Chondrocyte (in vitro differentiated cells): ENCODE measurements around the gene TSPYL6. TPM values are rescaled to one million over a fixed set of nuclear protein-coding genes. Genes with fewer than 3 reads are reported as not detected.

Experiments
- DNase-seq: peaks from one replicate; pipeline ENCODE4 v3.0.0; 2021; ENCODE audit warnings: mixed read lengths, low spot score
- H3K27ac Mint-ChIP-seq: one replicate; pipeline ENCODE4 v1.8.0; 2021; ENCODE audit warnings: mild to moderate bottlenecking, moderate library complexity, mixed read lengths; ENCODE audit not compliant: unreplicated experiment
- H3K27me3 Mint-ChIP-seq: 2 replicates; pipeline ENCODE4 v1.8.0; 2021; ENCODE audit warnings: low read depth, mixed read lengths
- H3K36me3 Mint-ChIP-seq: 2 replicates; pipeline ENCODE4 v1.8.0; 2021; ENCODE audit warnings: low read depth, mixed read lengths
- H3K4me1 Mint-ChIP-seq: 2 replicates; pipeline ENCODE4 v1.8.0; 2021; ENCODE audit warnings: low read depth, mild to moderate bottlenecking, mixed read lengths
- H3K4me3 Mint-ChIP-seq: one replicate; pipeline ENCODE4 v1.8.0; 2021; ENCODE audit warnings: mild to moderate bottlenecking, moderate library complexity, mixed read lengths; ENCODE audit not compliant: unreplicated experiment
- H3K9me3 Mint-ChIP-seq: 2 replicates; pipeline ENCODE4 v1.8.0; 2021; ENCODE audit warnings: low read depth, mixed read lengths
- CTCF ChIP-seq: fragments of 200-600 bp; sonication (generic); IDR thresholded peaks from 2 replicates; pipeline ENCODE4 v1.5.0; 2021; ENCODE audit warnings: antibody characterized with exemption, mild to moderate bottlenecking, moderate library complexity
- total RNA-seq: library from RNA; stranded (reverse); gene quantifications from 3 replicates; pipeline ENCODE4 v1.2.1, GENCODE V29; 2021

The TSPYL6 gene
- total RNA-seq, 1 donor from 2014 or later, result not detected

DNA sequence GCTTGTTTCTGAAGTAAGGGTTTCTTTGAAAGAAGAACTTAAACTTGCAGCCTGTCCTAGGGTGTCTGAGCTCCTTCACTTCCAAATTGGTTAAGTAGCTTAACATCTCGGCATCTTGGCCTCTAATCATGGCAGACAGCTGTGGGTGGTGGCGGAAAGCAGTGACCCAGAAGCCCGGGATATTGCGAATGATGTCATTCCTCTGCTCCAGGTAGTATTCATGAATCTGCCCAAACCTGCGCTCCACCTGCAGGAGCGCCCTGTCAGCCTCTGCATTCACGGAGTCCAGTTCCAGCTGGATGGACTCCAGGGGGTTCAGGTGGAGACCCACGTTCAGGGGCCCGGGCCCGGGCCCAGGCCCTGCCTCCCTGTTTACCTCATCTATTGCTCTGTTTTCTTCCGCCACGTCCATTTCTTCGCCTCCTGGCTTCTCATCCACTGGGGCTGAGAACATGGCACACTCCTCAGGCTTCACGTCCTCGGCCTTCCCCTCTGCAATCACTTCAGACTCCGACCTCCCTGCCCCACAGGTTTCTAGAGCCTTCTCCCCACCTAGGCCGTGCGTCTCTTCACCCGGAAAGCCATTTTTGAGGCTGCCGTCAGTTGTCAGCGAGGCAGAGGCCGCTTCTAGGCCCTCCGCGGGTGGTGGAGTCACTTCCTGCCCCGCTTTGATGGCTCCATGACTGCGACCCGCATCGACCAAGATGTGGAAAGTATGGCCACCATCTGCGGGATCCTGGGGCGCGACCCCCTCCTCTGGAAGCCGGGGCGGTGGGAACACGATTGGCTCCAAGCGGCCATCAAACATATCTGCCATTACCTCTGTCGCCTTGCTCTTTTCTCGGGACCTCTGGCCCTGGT, 569 bp downstream of the TSPYL6 start:
- Mint-ChIP-seq H3K9me3 (no peaks in the 10 kb centered on the region), H3K27ac (no peak overlapping the region), H3K36me3 (no peaks in the 10 kb centered on the region), H3K27me3 (no peaks in the 10 kb centered on the region), H3K4me1 (peaks cover 4% of the 10 kb centered on the region), H3K4me3 (no peak overlapping the region)
- TF ChIP-seq CTCF, result no peak
- no peak for DNase-seq

DNA sequence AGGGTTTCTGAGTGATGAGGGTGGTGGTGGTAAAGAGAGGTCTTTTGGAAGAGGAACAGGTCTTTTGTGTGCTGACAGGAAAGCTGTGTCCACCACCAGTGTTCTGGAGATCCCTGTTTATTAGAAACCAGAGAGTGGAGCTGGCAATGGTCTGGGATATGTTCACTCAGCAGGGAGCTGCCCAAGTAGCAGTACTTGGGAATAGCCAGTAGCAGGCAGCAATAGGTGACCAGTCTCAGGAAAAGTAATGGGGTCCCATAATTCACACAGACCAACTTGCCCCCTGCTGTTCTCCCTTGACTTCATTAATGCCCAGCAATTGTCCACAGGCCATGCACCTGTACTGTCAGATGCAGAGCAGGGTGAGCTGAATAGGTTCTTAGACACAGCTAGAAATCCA, 1.8 kb downstream of the TSPYL6 start:
- no peak overlapping the region for H3K4me3 Mint-ChIP-seq
- no peak overlapping the region for H3K27ac Mint-ChIP-seq
- H3K36me3 Mint-ChIP-seq, result no peaks in the 10 kb centered on the region
- no peak for TF ChIP-seq CTCF
- DNase-seq, result no peak
- H3K4me1 Mint-ChIP-seq, result peaks cover 4% of the 10 kb centered on the region
- no peaks in the 10 kb centered on the region for H3K9me3 Mint-ChIP-seq
- no peaks in the 10 kb centered on the region for H3K27me3 Mint-ChIP-seq

DNA sequence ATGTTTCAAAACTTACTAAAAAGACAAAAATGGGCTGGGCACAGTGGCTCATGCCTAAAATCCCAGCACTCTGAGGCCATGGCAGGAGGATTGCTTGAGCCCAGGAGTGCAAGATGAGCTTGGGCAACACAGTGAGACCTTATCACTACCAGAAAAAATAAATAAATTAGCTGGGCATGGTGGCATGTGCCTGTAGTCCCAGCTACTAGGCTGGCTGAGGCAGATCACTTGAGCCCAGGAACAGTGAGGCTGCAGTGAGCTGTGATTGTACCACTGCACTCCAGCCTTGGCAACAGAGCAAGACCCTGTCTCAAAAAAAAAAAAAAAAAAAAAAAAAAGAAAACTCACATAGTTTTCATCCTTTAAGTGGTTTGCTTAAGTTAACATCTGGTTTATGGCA, 6.4 kb downstream of the TSPYL6 start:
- DNase-seq, result no peak
- no peak for TF ChIP-seq CTCF
- Mint-ChIP-seq H3K9me3 (peaks cover 6% of the 10 kb centered on the region), H3K36me3 (peaks cover 4% of the 10 kb centered on the region), H3K4me3 (no peak overlapping the region), H3K4me1 (peaks cover 13% of the 10 kb centered on the region), H3K27ac (no peak overlapping the region), H3K27me3 (no peaks in the 10 kb centered on the region)

- no peak overlapping the region for H3K4me3 Mint-ChIP-seq
- H3K36me3 Mint-ChIP-seq, result peaks cover 4% of the 10 kb centered on the region
- peak overlapping the region; percentile 42 for H3K27ac Mint-ChIP-seq
- H3K27me3 Mint-ChIP-seq, result no peaks in the 10 kb centered on the region
- no peak for TF ChIP-seq CTCF
- H3K9me3 Mint-ChIP-seq, result peaks cover 6% of the 10 kb centered on the region
- no peak for DNase-seq
- H3K4me1 Mint-ChIP-seq, result peaks cover 13% of the 10 kb centered on the region
Observed at GRCh38 chr2:54247115-54247514, 8.9 kb downstream of the TSPYL6 start.

DNA sequence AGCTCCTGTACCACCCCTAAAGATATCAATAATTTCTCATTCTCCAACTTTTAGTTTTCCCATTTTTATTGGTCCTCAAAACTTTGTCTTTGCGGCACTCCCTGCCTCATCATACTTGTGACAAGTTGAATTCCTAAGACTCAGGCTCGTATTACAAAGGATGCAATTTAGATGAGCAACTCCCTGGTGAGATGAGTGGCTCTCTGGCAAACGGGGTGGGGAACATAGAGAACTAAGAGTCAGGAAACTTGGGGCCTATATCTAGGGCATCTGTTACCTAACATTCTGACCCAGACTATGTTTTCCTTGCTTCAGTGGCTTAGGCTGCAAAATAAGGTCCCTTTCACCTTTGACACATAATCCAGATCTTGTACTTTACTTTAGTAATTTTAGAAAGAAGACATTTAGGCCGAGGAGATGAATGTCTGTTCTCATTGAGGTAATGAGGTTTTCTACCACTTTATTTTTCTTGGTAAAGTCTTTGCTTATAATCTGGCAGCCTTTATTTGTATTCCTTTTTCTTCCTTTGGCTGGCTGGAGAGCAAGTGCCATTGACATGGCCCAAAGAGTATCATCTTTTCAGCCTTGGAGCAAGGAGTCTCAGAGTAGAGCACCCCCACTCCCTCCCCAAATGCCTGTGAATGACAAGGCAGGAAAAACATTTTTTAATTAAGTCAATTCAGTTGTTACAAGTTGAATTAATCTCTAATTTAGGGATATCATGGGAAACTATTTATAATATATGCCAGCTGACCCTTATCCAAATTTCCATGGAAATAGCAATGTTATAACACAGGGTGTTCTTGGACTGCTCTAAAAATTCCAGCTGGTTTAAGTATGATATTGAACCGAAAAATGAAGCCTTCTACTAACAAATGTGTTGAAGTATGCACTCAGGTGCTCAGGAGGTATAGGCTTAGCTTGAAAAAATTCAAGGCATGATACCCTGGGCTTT, 15.2 kb downstream of the TSPYL6 start:
- no peak for DNase-seq
- Mint-ChIP-seq H3K4me1 (peaks cover 32% of the 10 kb centered on the region), H3K9me3 (peaks cover 11% of the 10 kb centered on the region), H3K27me3 (no peaks in the 10 kb centered on the region), H3K4me3 (no peak overlapping the region), H3K36me3 (peaks cover 4% of the 10 kb centered on the region), H3K27ac (peak overlapping the region; percentile 66)
- TF ChIP-seq CTCF, result no peak
